ELR (cell line): ENCODE measurements around the gene NT5DC1.
"Not testable (repeated sequence)": the region's sequence is repeated elsewhere in the genome, so short reads cannot be mapped to it uniquely, and the experiment has no call there.

Source experiments
- DNase-seq: peaks from one replicate; pipeline ENCODE4 v3.0.0-alpha.2; 2015; ENCODE audit warnings: low read depth

Gene NT5DC1

GRCh38 chr6:116278854-116279231, 178.2 kb downstream of the NT5DC1 start:
- peak; percentile 47 for DNase-seq

- DNase-seq, result peak; percentile 99
These were observed 178.8 kb downstream of the NT5DC1 start, which contains the start of gene TSPYL1 for GRCh38 chr6:116279232-116280160. Gene TSPYL1 (minus strand): TSS chr6:116279930. CDS start chr6:116279830, 100 bp downstream.

- DNase-seq, result peak; percentile 19
These were observed 179.7 kb downstream of the NT5DC1 start for GRCh38 chr6:116280161-116280932.

GRCh38 chr6:116280933-116281316, 180.3 kb downstream of the NT5DC1 start:
- no peak for DNase-seq

GRCh38 chr6:116282698-116283097, 182.0 kb downstream of the NT5DC1 start:
- DNase-seq, result no peak

- no peak for DNase-seq
These were observed 182.5 kb downstream of the NT5DC1 start for GRCh38 chr6:116283191-116283590.

GRCh38 chr6:116284984-116285383, 184.3 kb downstream of the NT5DC1 start:
- DNase-seq, result not testable (repeated sequence)

- peak; percentile 4 for DNase-seq
These were observed 186.2 kb downstream of the NT5DC1 start for GRCh38 chr6:116286773-116287358.

GRCh38 chr6:116287689-116288282, 187.1 kb downstream of the NT5DC1 start:
- peak; percentile 78 for DNase-seq

GRCh38 chr6:116289876-116290275, 189.2 kb downstream of the NT5DC1 start:
- no peak for DNase-seq

GRCh38 chr6:116290799-116291198, 190.1 kb downstream of the NT5DC1 start:
- no peak for DNase-seq

GRCh38 chr6:116291701-116292396, 191.2 kb downstream of the NT5DC1 start:
- no peak for DNase-seq

- no peak for DNase-seq
These were observed 191.9 kb downstream of the NT5DC1 start for GRCh38 chr6:116292553-116292952.

- no peak for DNase-seq
These were observed 197.6 kb downstream of the NT5DC1 start for GRCh38 chr6:116298273-116298672.

- no peak for DNase-seq
These were observed 198.3 kb downstream of the NT5DC1 start for GRCh38 chr6:116298973-116299372.
